HG02571 (cell line): ENCODE results near the gene DNAAF3.
"Not testable (repeated sequence)": the region's sequence is repeated elsewhere in the genome, so short reads cannot be mapped to it uniquely, and the experiment has no call there.

Source experiments
- ATAC-seq: cut with Tn5 transposase; IDR thresholded peaks from one replicate; pipeline ENCODE4 v1.9.1; 2021; ENCODE audit warnings: mild to moderate bottlenecking, moderate library complexity; ENCODE audit not compliant: unreplicated experiment

DNAAF3 gene

DNA sequence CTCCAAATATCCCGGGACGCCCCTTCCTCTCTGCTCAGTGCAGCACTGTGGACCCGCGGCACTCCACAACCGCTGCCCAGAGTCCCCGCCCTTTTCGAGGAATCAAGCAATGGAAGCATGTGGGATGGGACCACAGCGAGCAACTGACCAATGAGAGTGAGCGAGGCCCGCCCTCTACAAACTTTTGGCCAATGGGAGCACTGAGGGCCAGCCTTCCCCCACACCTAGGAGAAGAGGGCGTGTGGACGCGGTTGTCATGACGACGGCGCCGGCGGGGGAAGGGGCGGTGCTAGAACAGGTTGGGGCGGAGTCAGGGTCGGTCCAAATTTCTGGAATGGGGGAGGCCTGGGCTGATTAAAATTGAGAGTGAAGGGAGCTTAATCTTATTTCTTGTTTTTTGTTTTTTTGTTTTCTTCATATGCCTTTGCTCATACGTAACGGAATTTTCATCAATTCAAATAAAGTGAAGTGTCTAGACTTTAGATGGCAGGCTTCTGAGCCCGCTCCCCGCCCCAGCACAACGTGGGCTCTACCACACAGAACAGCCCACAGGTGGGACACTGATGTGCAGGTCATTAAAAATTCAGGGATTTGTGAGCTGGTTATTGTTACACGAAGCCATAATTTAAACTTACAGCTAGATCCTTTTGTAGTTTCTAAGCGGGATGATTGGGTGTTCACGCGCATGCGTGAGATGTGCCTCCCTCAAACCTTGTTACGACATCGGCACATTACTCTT is at the start of gene DNAAF3:
DNAAF3 (minus strand) TSS at position 84 of the 739 bp plus-strand sequence. CDS start 200 bp downstream, outside the sequence.
- no peak for ATAC-seq

DNA sequence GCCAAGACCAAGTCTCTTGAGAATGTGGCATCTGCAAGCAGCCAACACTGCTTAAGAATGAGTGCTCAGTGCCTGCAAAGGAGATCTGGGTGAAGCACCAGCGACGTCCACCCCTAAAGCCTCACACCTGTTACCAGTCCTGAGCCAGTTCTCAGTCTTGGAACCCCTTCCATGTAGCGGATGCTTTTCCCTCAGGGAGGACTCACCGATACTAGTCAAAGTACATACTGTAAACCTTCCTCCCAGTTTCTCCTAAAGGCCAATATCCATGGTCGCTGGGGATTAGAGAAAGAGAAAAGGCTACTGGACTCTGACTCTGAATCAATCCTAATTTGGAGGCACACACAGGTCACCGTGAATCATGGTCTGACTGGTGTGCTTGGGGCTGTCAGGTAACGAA is 47.1 kb upstream of the DNAAF3 start:
- ATAC-seq = no peak

GRCh38 chr19:55212447-55212846 is 46.0 kb upstream of the DNAAF3 start:
- ATAC-seq = no peak

- no peak for ATAC-seq
These were observed 43.5 kb upstream of the DNAAF3 start for GRCh38 chr19:55209693-55210472.

GRCh38 chr19:55208880-55209692 is 42.7 kb upstream of the DNAAF3 start, which contains the start of gene PTPRH:
Gene PTPRH, minus strand, starts transcription at chr19:55209501. Its CDS starts 68 bp downstream, at chr19:55209433.
- no peak for ATAC-seq

DNA sequence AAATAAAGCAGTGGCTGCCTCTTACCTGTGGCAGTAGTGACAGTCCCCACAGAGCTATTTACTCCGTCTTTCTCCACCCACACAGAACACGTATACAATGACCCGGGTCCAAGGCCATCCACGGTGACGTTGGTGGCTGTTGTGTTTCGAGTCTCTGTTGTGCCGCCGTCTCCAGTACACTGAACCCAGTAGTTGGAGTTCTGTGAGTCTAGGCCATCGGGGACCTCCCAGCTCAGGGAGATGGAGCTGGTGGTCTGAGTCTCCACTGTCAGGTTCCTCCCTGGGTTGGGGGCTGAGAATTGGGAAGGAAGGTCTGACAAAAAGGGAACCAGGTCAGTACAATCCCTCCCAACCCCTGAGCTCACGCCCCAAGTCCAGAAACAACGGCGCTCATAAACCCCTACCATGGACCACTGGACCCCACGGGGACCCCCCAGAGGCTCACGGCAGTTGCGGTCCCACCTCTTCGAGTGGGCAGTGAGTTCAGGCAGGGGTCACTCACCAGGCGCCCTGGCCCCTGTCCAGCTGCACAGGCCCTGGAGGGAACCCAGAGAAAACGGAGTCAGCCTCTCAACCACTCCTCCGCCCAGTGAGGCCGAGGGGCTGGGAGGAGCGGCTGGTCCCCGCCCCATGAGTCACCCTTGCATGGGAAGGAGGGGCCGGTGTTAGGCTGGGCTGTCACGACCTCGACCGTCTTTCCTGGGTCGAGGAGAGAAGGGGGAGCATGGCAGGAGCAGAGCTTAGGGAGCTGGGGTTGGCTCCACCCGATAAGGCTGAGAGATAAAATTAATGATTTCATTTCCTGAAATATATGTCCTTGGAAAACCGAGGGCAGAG is 40.5 kb upstream of the DNAAF3 start:
- no peak for ATAC-seq

- ATAC-seq = not testable (repeated sequence)
These were observed 35.8 kb upstream of the DNAAF3 start for GRCh38 chr19:55202199-55202598.

GRCh38 chr19:55199620-55200204 is 33.3 kb upstream of the DNAAF3 start:
- ATAC-seq = no peak

GRCh38 chr19:55198651-55199050 is 32.2 kb upstream of the DNAAF3 start:
- no peak for ATAC-seq

- no peak for ATAC-seq
These were observed 31.1 kb upstream of the DNAAF3 start for GRCh38 chr19:55197528-55197927.

- ATAC-seq = no peak
These were observed 30.4 kb upstream of the DNAAF3 start for GRCh38 chr19:55196803-55197202.

GRCh38 chr19:55193481-55193880 is 27.1 kb upstream of the DNAAF3 start:
- no peak for ATAC-seq

DNA sequence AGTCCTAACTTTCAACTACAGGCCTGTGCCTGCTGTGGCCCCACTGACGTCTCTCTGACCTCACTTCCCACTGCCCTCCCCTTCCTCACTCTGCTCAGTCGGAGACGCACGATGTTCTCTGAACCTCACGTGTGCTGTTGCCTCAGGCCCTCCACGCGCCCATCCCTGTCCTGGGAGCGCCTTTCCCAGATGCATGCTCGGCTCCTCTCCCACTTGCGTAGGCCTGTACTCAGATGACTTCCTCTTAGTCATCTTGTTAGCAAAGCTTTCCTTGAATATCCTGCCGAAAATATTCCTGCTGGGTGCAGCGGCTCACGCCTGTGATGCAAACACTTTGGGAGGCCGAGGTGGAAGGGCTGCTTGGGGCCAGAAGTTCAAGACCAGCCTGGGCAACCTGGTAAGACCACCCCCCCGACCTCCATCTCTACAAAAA is 23.0 kb upstream of the DNAAF3 start:
- ATAC-seq = no peak

GRCh38 chr19:55188625-55189024 is 22.2 kb upstream of the DNAAF3 start:
- no peak for ATAC-seq

GRCh38 chr19:55186080-55186479 is 19.7 kb upstream of the DNAAF3 start:
- no peak for ATAC-seq

GRCh38 chr19:55181740-55182139 is 15.3 kb upstream of the DNAAF3 start:
- ATAC-seq = no peak

DNA sequence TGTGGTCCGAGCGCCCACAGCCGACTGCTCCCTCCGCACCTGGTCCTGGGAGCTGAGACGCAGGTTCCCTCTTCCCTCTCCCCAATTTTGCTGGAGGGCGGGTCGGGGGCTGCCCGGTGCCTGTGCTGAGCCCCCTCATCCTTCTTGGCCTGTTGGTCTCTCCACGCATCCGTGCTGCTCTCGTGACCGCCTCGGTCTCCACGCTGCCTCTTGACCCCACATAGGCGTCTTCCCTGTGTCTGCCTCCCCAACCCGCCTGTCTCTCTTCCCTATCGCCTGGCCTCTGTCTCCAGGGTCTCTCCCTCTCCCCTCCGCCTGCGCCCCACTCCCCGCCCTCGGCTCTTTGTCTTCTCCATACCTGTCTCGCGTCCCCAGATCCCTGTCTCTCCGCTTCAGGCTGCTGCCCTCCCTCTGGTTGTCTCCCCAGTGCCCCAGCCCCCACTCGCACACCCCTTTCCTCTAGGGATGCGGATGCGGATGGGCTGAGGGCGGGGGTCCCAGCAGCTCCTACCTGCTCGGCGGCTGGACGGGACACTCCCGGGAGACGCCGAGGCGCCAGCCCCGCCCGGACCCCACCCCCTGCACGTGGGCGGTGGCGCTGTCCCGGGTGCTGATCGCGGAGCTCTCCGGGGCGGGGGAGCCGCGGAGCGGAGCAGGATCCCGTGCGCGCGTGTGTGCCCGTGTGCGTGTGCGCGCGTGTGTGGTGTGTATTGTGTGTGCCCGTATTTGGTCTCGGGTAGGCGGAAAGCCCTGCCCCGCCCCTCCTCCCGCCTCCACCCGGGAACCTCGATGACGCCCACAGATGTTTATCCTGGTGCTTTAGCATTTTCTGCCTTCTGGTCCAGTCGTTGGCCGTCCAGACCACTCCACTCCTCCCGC is 13.4 kb upstream of the DNAAF3 start, which contains the start of gene SYT5:
SYT5 (minus strand) TSS at position 684 of the 879 bp plus-strand sequence. CDS start 1,248 bp downstream, outside the sequence.
- no peak for ATAC-seq

DNA sequence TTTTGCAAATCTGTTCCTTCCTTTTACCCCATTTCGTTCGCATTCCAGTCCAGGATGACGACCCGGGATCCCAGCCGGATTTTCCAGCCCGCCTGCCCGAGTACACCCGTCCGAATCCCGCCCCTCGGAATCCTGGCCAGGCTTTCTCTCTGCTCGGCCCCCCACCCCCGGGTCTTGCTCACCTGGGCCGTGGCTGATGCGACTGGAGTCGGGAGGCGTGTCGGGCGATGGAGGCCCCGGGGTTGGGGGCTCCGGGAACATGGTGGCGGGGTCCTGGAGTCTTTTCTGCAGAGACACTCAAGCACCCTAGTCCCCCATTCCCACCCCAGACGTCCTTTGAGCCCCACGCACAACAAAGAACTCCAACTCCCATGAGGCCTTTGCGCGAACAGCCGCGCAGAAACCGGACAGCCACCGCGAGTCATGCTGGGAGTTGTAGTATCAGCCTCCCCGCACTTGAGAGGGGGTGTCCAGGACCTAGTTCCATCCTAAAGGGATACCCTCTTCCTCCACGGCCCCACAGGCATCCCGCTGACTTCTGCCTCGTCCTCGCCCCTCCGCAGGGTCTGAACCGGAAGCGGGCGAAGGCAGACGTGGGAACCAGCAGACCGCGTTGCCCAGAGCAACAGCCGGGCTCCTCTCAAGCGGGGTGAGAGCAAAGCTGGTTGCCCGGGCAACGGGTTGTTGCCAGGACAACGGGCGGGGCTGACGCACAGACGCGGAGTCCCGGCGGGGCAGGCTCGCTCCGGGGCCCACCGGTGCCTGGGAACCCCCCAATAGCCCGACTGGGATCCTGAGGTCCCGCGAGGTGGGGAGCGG is 12.6 kb upstream of the DNAAF3 start:
- peak; percentile 68 for ATAC-seq
